GM23248 (cell line): ENCODE data around the gene FBXO2. TPM values are rescaled to one million over a fixed set of nuclear protein-coding genes. Genes with fewer than 3 reads are reported as not detected.

Source experiments
- DNase-seq: peaks from one replicate; pipeline ENCODE4 v3.0.0-alpha.2; 2015
- H2AFZ ChIP-seq: fragments of 200-600 bp; sonication (generic); 2 replicates; pipeline ENCODE4 v1.6.1; 2016; ENCODE audit warnings: antibody characterized with exemption
- H3F3A ChIP-seq: fragments of 200-600 bp; sonication (generic); 2 replicates; pipeline ENCODE4 v1.6.1; 2016; ENCODE audit warnings: mild to moderate bottlenecking, antibody characterized with exemption, mixed run types; ENCODE audit not compliant: insufficient read depth
- H3K27ac ChIP-seq: fragments of 200-600 bp; sonication (generic); 2 replicates; pipeline ENCODE4 v1.5.1; 2016; ENCODE audit warnings: mild to moderate bottlenecking
- H3K27me3 ChIP-seq: fragments of 200-600 bp; sonication (generic); replicated peaks from 2 replicates; pipeline ENCODE4 v1.6.1; 2016; ENCODE audit warnings: mild to moderate bottlenecking; ENCODE audit not compliant: insufficient read depth
- H3K36me3 ChIP-seq: fragments of 200-600 bp; sonication (generic); 2 replicates; pipeline ENCODE4 v1.6.1; 2016; ENCODE audit warnings: low read depth, mild to moderate bottlenecking
- H3K4me1 ChIP-seq: fragments of 200-600 bp; sonication (generic); 2 replicates; pipeline ENCODE4 v1.6.1; 2016; ENCODE audit warnings: mild to moderate bottlenecking; ENCODE audit not compliant: insufficient read depth
- H3K4me2 ChIP-seq: fragments of 200-600 bp; sonication (generic); one replicate; pipeline ENCODE4 v1.6.1; 2016; ENCODE audit warnings: mild to moderate bottlenecking; ENCODE audit not compliant: unreplicated experiment
- H3K4me3 ChIP-seq: fragments of 200-600 bp; sonication (generic); 2 replicates; pipeline ENCODE4 v1.5.1; 2016; ENCODE audit warnings: mild to moderate bottlenecking
- H3K79me2 ChIP-seq: fragments of 200-600 bp; sonication (generic); 2 replicates; pipeline ENCODE4 v1.6.1; 2016; ENCODE audit warnings: mild to moderate bottlenecking; ENCODE audit not compliant: insufficient read depth
- H3K9ac ChIP-seq: fragments of 200-600 bp; sonication (generic); 2 replicates; pipeline ENCODE4 v1.6.1; 2016; ENCODE audit warnings: mild to moderate bottlenecking
- H3K9me2 ChIP-seq: fragments of 200-600 bp; sonication (generic); 2 replicates; pipeline ENCODE4 v1.6.1; 2016; ENCODE audit warnings: mixed run types, mild to moderate bottlenecking, moderate library complexity; ENCODE audit not compliant: insufficient read depth
- H3K9me3 ChIP-seq: fragments of 200-600 bp; sonication (generic); one replicate; pipeline ENCODE4 v1.6.1; 2017; ENCODE audit warnings: low read depth
- H4K20me1 ChIP-seq: fragments of 200-600 bp; sonication (generic); 2 replicates; pipeline ENCODE4 v1.6.0; 2016; ENCODE audit not compliant: insufficient read depth
- EZH2 ChIP-seq: fragments of 200-600 bp; sonication (generic); IDR thresholded peaks from 2 replicates; pipeline ENCODE4 v1.6.1; 2018; ENCODE audit warnings: antibody characterized with exemption, mild to moderate bottlenecking; ENCODE audit not compliant: insufficient read depth, poor library complexity, severe bottlenecking
- EZH2phosphoT487 ChIP-seq: fragments of 200-600 bp; sonication (generic); IDR thresholded peaks from 2 replicates; pipeline ENCODE4 v1.6.1; 2018; ENCODE audit warnings: antibody characterized with exemption, moderate library complexity, mild to moderate bottlenecking, low read depth; ENCODE audit not compliant: insufficient read depth
- WGBS, 2 experiments: methylation state at CpG; one replicate each; pipeline ENCODE4 v1.1.6; 2015 to 2017; ENCODE audit warnings: low lambda C conversion rate in 2 of 2, low coverage in 1 of 2; ENCODE audit errors: missing lambda C conversion rate in 2 of 2; 5-methylcytosine and 5-hydroxymethylcytosine counted together
- in situ Hi-C: fragments of 300-500 bp; cut with MboI; formaldehyde crosslinking; loops from 2 replicates; pipeline ENCODE4 v1.15.0; 2020
- polyA plus RNA-seq: library from polyadenylated mRNA; unstranded; fragments of >200 nt; fragmentation: Nextera tagmentation; extraction: Ambion mirVana; gene quantifications from 2 replicates; pipeline ENCODE4 v1.2.1, GENCODE V29; 2016
- total RNA-seq: library from RNA; depleted of rRNA; stranded (reverse); fragments of >200 nt; shearing (Covaris generic); gene quantifications from 2 replicates; pipeline ENCODE4 v1.2.3, GENCODE V29; 2014

FBXO2 gene
- total and polyA plus RNA-seq, 2 experiments from 2014 or later = 0.54 to 1.1 TPM

DNA sequence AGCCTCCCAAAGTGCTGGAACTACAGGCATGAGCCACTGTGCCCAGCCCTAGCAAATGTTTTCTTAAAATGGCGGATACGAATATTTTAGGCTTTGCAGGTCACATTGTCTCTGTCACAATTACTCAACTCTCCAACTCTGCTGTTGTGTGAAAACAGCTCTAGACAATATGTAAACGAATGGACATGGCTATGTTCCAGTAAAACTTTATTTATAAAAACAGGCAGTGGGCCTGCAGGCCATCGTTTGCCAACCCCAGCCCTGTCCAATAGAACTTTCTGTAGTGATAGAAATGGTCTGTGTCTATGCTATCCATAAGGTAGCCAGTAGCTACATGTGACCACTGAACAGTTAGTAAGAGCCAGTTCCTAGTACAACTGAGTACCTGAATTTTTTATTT, 5.5 kb upstream of the FBXO2 start:
- Histone ChIP-seq H3K27me3 (no peaks in the 10 kb centered on the region), H2AFZ (no peak overlapping the region), H3K36me3 (no peaks in the 10 kb centered on the region; the same call in 1 of the 2 replicates), H3K27ac (no peak overlapping the region), H4K20me1 (no peaks in the 10 kb centered on the region), H3K4me3 (no peak overlapping the region), H3F3A (no peaks in the 10 kb centered on the region), H3K4me1 (no peaks in the 10 kb centered on the region), H3K4me2 (no peak overlapping the region), H3K79me2 (no peaks in the 10 kb centered on the region), H3K9me2 (no peaks in the 10 kb centered on the region), H3K9me3 (no peaks in the 10 kb centered on the region), H3K9ac (no peak overlapping the region)
- in situ Hi-C loops = loop anchor here (5.0 kb wide), 1 partner anchor 58 kb away; no protein-coding TSS in a partner anchor
- no peak for TF ChIP-seq EZH2
- DNase-seq = no peak
- 75 to 81% methylated on average over 4 of the region's 4 CpGs for WGBS, 2 experiments

- Histone ChIP-seq H3K27me3 (no peaks in the 10 kb centered on the region), H3K9me2 (no peaks in the 10 kb centered on the region), H4K20me1 (no peaks in the 10 kb centered on the region), H3K79me2 (no peaks in the 10 kb centered on the region), H3K4me2 (no peak overlapping the region), H3K9me3 (no peaks in the 10 kb centered on the region), H3K4me1 (no peaks in the 10 kb centered on the region), H3F3A (no peaks in the 10 kb centered on the region), H3K27ac (no peak overlapping the region), H3K9ac (no peak overlapping the region), H2AFZ (no peak overlapping the region), H3K4me3 (no peak overlapping the region), H3K36me3 (no peaks in the 10 kb centered on the region; the same call in 1 of the 2 replicates)
- no peak for DNase-seq
- TF ChIP-seq EZH2phosphoT487 (no peak), EZH2 (no peak)
- 89% methylated on average over 19 to 23 of the region's 23 CpGs for WGBS, 2 experiments
- in situ Hi-C loops = loop anchor here (5.0 kb wide), 1 partner anchor 59 kb away; no protein-coding TSS in a partner anchor
Measured at GRCh38 chr1:11658542-11658941, 4.3 kb upstream of the FBXO2 start.

DNA sequence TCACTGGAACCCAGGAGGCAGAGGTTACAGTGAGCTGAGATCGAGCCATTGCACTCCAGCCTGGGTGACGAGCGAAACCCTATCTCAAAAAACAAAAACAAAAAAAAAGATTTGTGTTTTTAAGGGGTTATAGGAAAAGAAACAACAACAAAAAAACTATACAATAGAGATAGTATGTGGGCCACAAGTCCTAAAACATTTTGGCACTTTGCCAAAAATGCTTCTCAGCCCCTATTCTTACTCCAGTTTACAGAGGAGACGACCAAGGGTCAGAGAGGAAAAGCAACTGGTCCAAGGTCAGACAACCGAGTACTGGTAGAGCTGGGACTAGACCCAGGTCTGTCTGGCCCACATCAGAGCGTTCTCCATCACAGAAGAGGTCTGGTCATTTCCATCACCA, 3.4 kb upstream of the FBXO2 start:
- Histone ChIP-seq H3K9ac (no peak overlapping the region), H3K4me3 (no peak overlapping the region), H2AFZ (no peak overlapping the region), H3K36me3 (no peaks in the 10 kb centered on the region; the same call in 1 of the 2 replicates), H3K4me1 (no peaks in the 10 kb centered on the region), H3K4me2 (no peak overlapping the region), H3K79me2 (no peaks in the 10 kb centered on the region), H3F3A (no peaks in the 10 kb centered on the region), H3K9me2 (no peaks in the 10 kb centered on the region), H3K27me3 (no peaks in the 10 kb centered on the region), H4K20me1 (no peaks in the 10 kb centered on the region), H3K27ac (no peak overlapping the region), H3K9me3 (no peaks in the 10 kb centered on the region)
- DNase-seq = no peak
- WGBS, 2 experiments = 77 to 80% methylated on average over 6 of the region's 6 CpGs
- in situ Hi-C loops = loop anchor here (5.0 kb wide), 1 partner anchor 60 kb away; no protein-coding TSS in a partner anchor
- TF ChIP-seq EZH2 = no peak
- no peak for TF ChIP-seq EZH2phosphoT487

DNA sequence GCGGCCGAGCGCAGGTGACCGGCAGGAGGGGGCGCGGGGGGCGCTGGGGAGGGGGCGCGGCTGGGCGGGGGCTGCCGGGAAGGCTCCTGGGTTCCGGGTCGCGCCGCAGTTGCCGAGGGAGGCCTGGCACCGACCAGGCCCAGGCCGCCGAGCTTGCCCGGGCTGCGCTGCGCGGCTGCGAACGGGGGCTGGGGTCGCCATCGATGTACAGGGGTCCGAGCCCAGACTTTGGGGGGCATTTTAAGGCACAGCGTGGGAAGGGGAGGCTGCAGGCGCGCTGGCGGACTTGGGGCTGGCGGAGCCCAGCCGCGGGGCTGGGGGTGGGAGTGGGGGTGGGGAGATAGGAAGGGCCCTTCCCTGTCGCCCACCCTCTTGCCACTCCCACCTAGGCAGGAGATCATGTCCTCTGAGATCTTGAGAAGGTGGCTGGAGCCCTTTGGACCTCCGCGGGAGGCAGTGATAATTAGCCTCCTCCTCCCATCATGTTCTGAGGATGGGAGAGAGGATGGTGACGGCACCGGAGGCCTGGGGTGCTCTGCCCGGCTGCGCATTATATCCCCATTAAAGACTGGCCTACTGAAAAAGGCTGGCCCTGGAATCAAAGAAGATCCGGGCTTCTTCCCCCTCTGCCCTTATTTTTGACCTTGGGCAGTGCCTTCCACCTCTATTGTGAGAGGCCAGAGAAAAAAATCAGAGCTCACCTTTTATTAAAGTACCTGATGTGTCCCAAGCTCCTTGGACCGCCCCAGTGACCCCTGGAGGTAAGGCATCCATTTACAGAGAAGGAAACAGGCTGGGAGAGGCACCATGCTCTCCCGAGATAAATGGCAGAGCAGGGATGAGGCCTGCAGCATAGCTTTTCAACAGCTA, 945 bp upstream of the FBXO2 start:
- in situ Hi-C loops = loop anchor here (5.0 kb wide), 1 partner anchor 62 kb away; no protein-coding TSS in a partner anchor
- Histone ChIP-seq H3F3A (no peaks in the 10 kb centered on the region), H3K79me2 (no peaks in the 10 kb centered on the region), H2AFZ (peak overlapping the region; percentile 60; the same call in 1 of the 2 replicates), H3K4me1 (no peaks in the 10 kb centered on the region), H3K4me3 (peak overlapping the region; percentile 61), H3K9me2 (no peaks in the 10 kb centered on the region), H3K4me2 (peak overlapping the region; percentile 70), H3K36me3 (no peaks in the 10 kb centered on the region; the same call in 1 of the 2 replicates), H4K20me1 (no peaks in the 10 kb centered on the region), H3K27me3 (no peaks in the 10 kb centered on the region), H3K9me3 (no peaks in the 10 kb centered on the region), H3K9ac (peak overlapping the region; percentile 75), H3K27ac (no peak overlapping the region)
- TF ChIP-seq EZH2 (no peak), EZH2phosphoT487 (no peak)
- 9 to 18% methylated on average over 20 to 45 of the region's 45 CpGs for WGBS, 2 experiments
- no peak for DNase-seq
